Skeletal muscle tissue (tissue), 4 donors: ENCODE measurements around the gene PEX11A. TPM values are rescaled to one million over a fixed set of nuclear protein-coding genes. Genes with fewer than 3 reads are reported as not detected.
A peak's percentile ranks its signal among the peaks of the same experiment; 100 is the strongest.

Source experiments
- H3K27ac ChIP-seq: one replicate; pipeline ENCODE4 v1.7.0; 2013; ENCODE audit warnings: mild to moderate bottlenecking, low read depth, low read length, inconsistent platforms
- H3K27me3 ChIP-seq, 3 donors: one replicate each; pipeline ENCODE4 v1.7.0; 2013; ENCODE audit warnings: low read length in 3 of 3; ENCODE audit not compliant: control insufficient read depth in 3 of 3, insufficient read depth in 3 of 3
- H3K36me3 ChIP-seq, 3 donors: one replicate each; pipeline ENCODE4 v1.7.0; 2013; ENCODE audit warnings: low read length in 3 of 3; ENCODE audit not compliant: control insufficient read depth in 3 of 3, insufficient read depth in 3 of 3
- H3K4me1 ChIP-seq, 3 donors: one replicate each; pipeline ENCODE4 v1.7.0; 2013; ENCODE audit warnings: low read length in 3 of 3, mild to moderate bottlenecking in 3 of 3; ENCODE audit not compliant: control insufficient read depth in 3 of 3, insufficient read depth in 3 of 3
- H3K4me3 ChIP-seq, 3 donors: one replicate each; pipeline ENCODE4 v1.7.0; 2013; ENCODE audit warnings: low read length in 3 of 3
- H3K9ac ChIP-seq, 3 donors: one replicate each; pipeline ENCODE4 v1.7.0; 2013; ENCODE audit warnings: low read length in 3 of 3, mild to moderate bottlenecking in 3 of 3, moderate library complexity in 2 of 3, low read depth in 1 of 3
- H3K9me3 ChIP-seq, 3 donors: one replicate each; pipeline ENCODE4 v1.7.0; 2013; ENCODE audit warnings: low read length in 3 of 3; ENCODE audit not compliant: control insufficient read depth in 3 of 3
- total RNA-seq: library from RNA; depleted of rRNA; stranded (reverse); fragments of >200 nt; gene quantifications from one replicate; pipeline ENCODE4 v1.2.3, GENCODE V29; 2014
- donor health status: Osteomylitis.

Gene PEX11A
- total RNA-seq, 1 donor from 2014 or later, result 8.9 TPM

- Histone ChIP-seq H3K36me3 (no peaks in the 10 kb centered on the region), H3K4me1 (peaks cover 3 to 10% (median 10%) of the 10 kb centered on the region in 3 donors), H3K9ac (no peak overlapping the region), H3K9me3 (no peaks in the 10 kb centered on the region), H3K4me3 (no peak overlapping the region), H3K27me3 (peaks cover 2 to 28% (median 25%) of the 10 kb centered on the region in 3 donors), H3K27ac (no peak overlapping the region)
Measured at GRCh38 chr15:89652131-89652530, 38.4 kb downstream of the PEX11A start.

DNA sequence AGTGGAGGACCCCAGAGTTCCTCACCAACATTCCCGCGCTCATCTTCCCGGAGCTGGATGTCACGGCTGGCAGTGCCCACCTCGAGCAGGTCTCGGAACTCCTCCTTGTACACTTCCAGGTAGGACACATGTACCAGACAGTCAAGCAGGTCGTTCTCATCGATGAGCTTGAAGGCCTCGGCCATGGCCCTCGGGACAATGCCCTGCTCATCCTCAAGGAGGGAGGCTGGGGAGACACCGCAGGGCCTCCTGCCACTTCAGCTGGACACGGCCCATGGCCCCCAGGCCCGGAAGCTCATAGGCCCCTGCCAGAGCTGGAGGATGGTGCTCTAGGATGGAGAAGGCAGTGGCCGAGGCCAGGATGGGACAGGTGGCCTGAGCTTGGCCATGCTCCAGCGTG is 40.8 kb downstream of the PEX11A start:
- Histone ChIP-seq H3K9ac (no peak overlapping the region), H3K27ac (no peak overlapping the region), H3K4me1 (peaks cover 3 to 11% (median 9%) of the 10 kb centered on the region in 3 donors), H3K36me3 (no peaks in the 10 kb centered on the region), H3K27me3 (peaks cover 2 to 25% (median 24%) of the 10 kb centered on the region in 3 donors), H3K9me3 (no peaks in the 10 kb centered on the region), H3K4me3 (no peak overlapping the region)

GRCh38 chr15:89649013-89649625 is 41.4 kb downstream of the PEX11A start:
- no peak overlapping the region for H3K9ac ChIP-seq
- H3K9me3 ChIP-seq, result no peaks in the 10 kb centered on the region
- H3K27me3 ChIP-seq, result peaks cover 0 to 19% (median 19%) of the 10 kb centered on the region in 3 donors
- no peaks in the 10 kb centered on the region for H3K36me3 ChIP-seq
- H3K4me1 ChIP-seq, result peaks cover 0 to 6% (median 4%) of the 10 kb centered on the region in 3 donors
- no peak overlapping the region for H3K27ac ChIP-seq
- H3K4me3 ChIP-seq, result no peak overlapping the region

DNA sequence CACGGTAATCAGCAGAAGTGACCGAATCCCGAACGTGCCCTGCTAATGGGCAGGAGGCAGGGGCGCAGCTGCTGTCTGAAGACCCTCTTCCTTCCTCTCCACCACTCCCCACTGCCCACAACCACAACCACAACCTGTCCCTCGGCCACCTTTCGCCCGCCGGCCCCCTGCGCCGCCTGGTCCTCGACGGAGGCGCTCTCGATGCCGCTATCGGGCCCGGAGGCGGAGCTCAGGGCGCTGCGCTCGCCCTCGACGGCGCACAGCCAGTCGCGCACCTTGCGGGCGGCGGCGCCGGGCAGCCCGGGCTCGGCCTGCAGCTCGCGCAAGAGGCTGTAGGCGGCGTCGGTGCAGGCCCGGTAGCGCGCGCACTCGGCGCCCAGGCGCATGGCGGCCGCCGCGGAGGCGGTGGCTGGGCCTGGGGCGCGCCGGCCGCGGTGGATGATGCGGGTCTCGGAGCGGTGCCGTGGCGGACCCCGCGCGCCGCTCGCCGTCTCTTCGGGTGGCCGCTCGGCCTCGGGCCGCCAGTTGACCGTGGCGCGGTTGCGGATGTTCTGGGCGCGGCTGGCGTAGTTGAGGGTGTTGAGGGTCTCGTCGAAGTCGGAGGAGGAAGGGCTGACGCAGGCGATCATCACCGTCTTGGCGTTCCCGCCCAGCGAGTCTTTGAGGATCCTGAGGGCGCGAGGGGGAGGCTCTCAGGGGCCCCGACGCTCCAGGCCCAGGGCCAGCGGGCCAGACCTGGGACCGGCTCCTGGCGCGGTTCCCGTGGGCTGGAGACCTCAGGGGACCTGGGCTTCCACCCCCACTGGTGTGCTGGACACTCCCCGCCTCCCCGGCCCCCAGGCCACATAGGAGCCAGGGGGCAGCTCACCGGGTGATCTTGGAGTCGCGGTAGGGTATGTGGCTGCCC is 42.2 kb downstream of the PEX11A start:
- Histone ChIP-seq H3K4me1 (peaks cover 0 to 6% (median 4%) of the 10 kb centered on the region in 3 donors), H3K9me3 (no peaks in the 10 kb centered on the region), H3K27me3 (peaks cover 0 to 17% (median 14%) of the 10 kb centered on the region in 3 donors), H3K9ac (no peak overlapping the region), H3K36me3 (no peaks in the 10 kb centered on the region), H3K4me3 (no peak overlapping the region), H3K27ac (no peak overlapping the region)

- Histone ChIP-seq H3K36me3 (no peaks in the 10 kb centered on the region), H3K27ac (no peak overlapping the region), H3K9me3 (no peaks in the 10 kb centered on the region), H3K27me3 (peaks cover 0 to 7% (median 4%) of the 10 kb centered on the region in 3 donors), H3K9ac (peak overlapping the region in 1 of 3 donors; percentile 43), H3K4me1 (peaks cover 0 to 6% (median 4%) of the 10 kb centered on the region in 3 donors), H3K4me3 (peak overlapping the region in 1 of 3 donors; percentile 54)
Measured at GRCh38 chr15:89647191-89647851, 43.2 kb downstream of the PEX11A start.

- Histone ChIP-seq H3K36me3 (no peaks in the 10 kb centered on the region), H3K9ac (no peak overlapping the region), H3K4me1 (peaks cover 0 to 6% (median 4%) of the 10 kb centered on the region in 3 donors), H3K27me3 (peaks cover 0 to 5% (median 0%) of the 10 kb centered on the region in 3 donors), H3K27ac (no peak overlapping the region), H3K4me3 (no peak overlapping the region), H3K9me3 (no peaks in the 10 kb centered on the region)
Measured at GRCh38 chr15:89646416-89647141, 44.0 kb downstream of the PEX11A start.

DNA sequence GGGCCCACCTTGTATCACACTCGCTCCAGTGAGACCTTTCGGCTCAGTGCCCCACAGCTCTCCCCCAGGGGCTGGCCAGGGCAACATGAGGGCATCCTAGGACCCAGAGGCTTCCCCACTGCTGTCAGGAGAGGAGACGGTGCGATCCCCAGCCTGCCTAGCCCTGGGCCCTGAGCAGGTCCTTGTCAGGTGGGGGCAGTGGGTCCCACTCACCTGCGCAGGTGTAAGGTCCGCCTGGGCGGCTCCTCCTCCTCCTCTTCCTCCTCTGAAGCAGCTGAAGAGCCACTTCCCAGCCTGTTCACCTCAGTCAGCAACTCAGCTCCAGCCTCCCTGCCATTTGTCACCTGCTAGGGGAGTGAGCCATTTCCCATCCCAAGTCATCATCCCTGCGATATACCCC is 44.9 kb downstream of the PEX11A start:
- peaks cover 0 to 5% (median 0%) of the 10 kb centered on the region in 3 donors for H3K27me3 ChIP-seq
- H3K4me1 ChIP-seq, result peaks cover 0 to 6% (median 4%) of the 10 kb centered on the region in 3 donors
- H3K9me3 ChIP-seq, result no peaks in the 10 kb centered on the region
- no peak overlapping the region for H3K27ac ChIP-seq
- H3K9ac ChIP-seq, result no peak overlapping the region
- no peak overlapping the region for H3K4me3 ChIP-seq
- peaks cover 0 to 2% (median 0%) of the 10 kb centered on the region in 3 donors for H3K36me3 ChIP-seq

DNA sequence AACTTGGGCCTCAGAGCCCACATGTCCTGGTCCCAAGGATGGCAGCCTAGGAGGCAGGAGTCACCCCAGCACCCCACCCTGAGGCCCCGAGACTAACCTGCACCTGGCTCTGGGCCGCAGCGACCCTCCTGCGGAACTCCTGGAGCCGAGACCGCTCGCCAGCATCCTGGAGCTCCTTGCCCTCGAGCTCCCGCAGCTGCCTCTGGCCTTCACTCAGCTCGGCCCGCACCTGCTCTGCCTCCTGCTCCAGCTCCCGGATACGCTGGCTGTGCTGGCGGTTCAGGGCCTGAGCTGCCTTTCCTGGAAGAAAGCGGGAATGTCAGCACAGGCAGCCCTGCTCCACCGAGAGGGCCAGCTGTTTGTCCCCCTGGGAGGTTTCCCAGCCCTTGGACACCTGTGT is 48.4 kb downstream of the PEX11A start:
- Histone ChIP-seq H3K4me1 (peaks cover 0 to 2% (median under 1%) of the 10 kb centered on the region in 3 donors), H3K4me3 (no peak overlapping the region), H3K9ac (no peak overlapping the region), H3K36me3 (peaks cover 0 to 5% (median 0%) of the 10 kb centered on the region in 3 donors), H3K27ac (no peak overlapping the region), H3K9me3 (no peaks in the 10 kb centered on the region), H3K27me3 (no peaks in the 10 kb centered on the region)

DNA sequence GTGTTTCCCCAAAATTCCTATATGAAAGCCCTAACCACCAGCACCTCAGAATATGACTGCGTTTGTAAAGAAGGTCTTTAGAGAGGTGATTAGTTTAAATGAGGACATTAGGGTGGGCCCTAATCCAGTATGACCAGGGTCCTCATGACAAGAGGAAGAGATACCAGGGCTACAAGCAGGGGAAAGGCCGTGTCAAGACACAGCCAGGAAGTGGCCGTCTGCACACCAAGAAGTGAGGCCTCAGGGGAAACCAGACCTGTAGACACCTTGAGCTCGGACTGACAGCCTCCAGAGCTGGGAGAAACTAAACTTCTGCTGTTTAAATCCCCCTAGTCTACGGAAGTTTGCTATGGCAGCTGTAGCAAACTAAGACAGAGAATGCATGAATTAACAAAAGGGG is 49.5 kb downstream of the PEX11A start:
- Histone ChIP-seq H3K36me3 (peaks cover 0 to 5% (median 0%) of the 10 kb centered on the region in 3 donors), H3K9ac (no peak overlapping the region), H3K9me3 (no peaks in the 10 kb centered on the region), H3K27ac (no peak overlapping the region), H3K27me3 (no peaks in the 10 kb centered on the region), H3K4me3 (no peak overlapping the region), H3K4me1 (no peaks in the 10 kb centered on the region)
